ENCODE measurements around the gene SLCO3A1. TPM values are rescaled to one million over a fixed set of nuclear protein-coding genes. Genes with fewer than 3 reads are reported as not detected.

SLCO3A1 gene
- total RNA-seq, 1 experiment from 2014 or later = not detected

- Histone ChIP-seq H3K9me3 (no peaks in the 10 kb centered on the region), H3K27me3 (replicated peaks; ENCODE audit: control insufficient read depth, insufficient read depth, low read length) (no peaks in the 10 kb centered on the region), H3K36me3 (ENCODE audit: control insufficient read depth, insufficient read depth, low read length) (no peaks in the 10 kb centered on the region), H3K4me3 (ENCODE audit: low read depth, low read length) (no peak overlapping the region), H3K4me1 (peaks cover 4% of the 10 kb centered on the region)
- DNase-seq = no peak
- H3K9me3 Mint-ChIP-seq (ENCODE audit: unreplicated experiment) = no peaks in the 10 kb centered on the region
- ChIA-PET CTCF (no interaction called here), POLR2A (no interaction called here)
- H3K27ac Mint-ChIP-seq (ENCODE audit: unreplicated experiment) = no peak overlapping the region
- BruUV-seq (replicated peaks) = no TSS peak
- H3K4me1 Mint-ChIP-seq (ENCODE audit: low read depth, unreplicated experiment) = peaks cover 10% of the 10 kb centered on the region
- H3K27me3 Mint-ChIP-seq (ENCODE audit: insufficient read depth, unreplicated experiment) = peaks cover 6% of the 10 kb centered on the region
- H3K36me3 Mint-ChIP-seq (ENCODE audit: insufficient read depth, unreplicated experiment) = no peaks in the 10 kb centered on the region
- intact Hi-C loops (cut with micrococcal nuclease; ENCODE audit: unreplicated experiment) = loop anchor here (5.0 kb wide), 1 partner anchor 46 kb away; no protein-coding TSS in a partner anchor
- no peak overlapping the region for H3K4me3 Mint-ChIP-seq (ENCODE audit: unreplicated experiment)
- TF ChIP-seq CTCF (IDR thresholded peaks at IDR 0.05; ENCODE audit: insufficient read depth in 1 of 2, low read depth in 1 of 2, low read length in 1 of 2, severe bottlenecking in 1 of 2, unreplicated experiment in 1 of 2) = no peak
Measured at GRCh38 chr15:92115834-92116233, 262.3 kb downstream of the SLCO3A1 start.

- TF ChIP-seq CTCF (IDR thresholded peaks at IDR 0.05; ENCODE audit: insufficient read depth in 1 of 2, low read depth in 1 of 2, low read length in 1 of 2, severe bottlenecking in 1 of 2, unreplicated experiment in 1 of 2) = no peak
- H3K36me3 Mint-ChIP-seq (ENCODE audit: insufficient read depth, unreplicated experiment) = no peaks in the 10 kb centered on the region
- POLR2A ChIA-PET = no interaction called here
- Histone ChIP-seq H3K9me3 (no peaks in the 10 kb centered on the region), H3K4me1 (peaks cover 7% of the 10 kb centered on the region), H3K27me3 (replicated peaks; ENCODE audit: control insufficient read depth, insufficient read depth, low read length) (no peaks in the 10 kb centered on the region), H3K4me3 (ENCODE audit: low read depth, low read length) (no peak overlapping the region), H3K36me3 (ENCODE audit: control insufficient read depth, insufficient read depth, low read length) (no peaks in the 10 kb centered on the region)
- no TSS peak for BruUV-seq (replicated peaks)
- no peak overlapping the region for H3K4me3 Mint-ChIP-seq (ENCODE audit: unreplicated experiment)
- peaks cover 15% of the 10 kb centered on the region for H3K4me1 Mint-ChIP-seq (ENCODE audit: low read depth, unreplicated experiment)
- peaks cover 4% of the 10 kb centered on the region for H3K9me3 Mint-ChIP-seq (ENCODE audit: unreplicated experiment)
- no peak overlapping the region for H3K27ac Mint-ChIP-seq (ENCODE audit: unreplicated experiment)
- peaks cover 6% of the 10 kb centered on the region for H3K27me3 Mint-ChIP-seq (ENCODE audit: insufficient read depth, unreplicated experiment)
- intact Hi-C loops (cut with micrococcal nuclease; ENCODE audit: unreplicated experiment) = loop anchor here (5.0 kb wide), 1 partner anchor 46 kb away; no protein-coding TSS in a partner anchor
- no peak for DNase-seq
- CTCF ChIA-PET = no interaction called here
Measured at GRCh38 chr15:92116330-92116729, 262.8 kb downstream of the SLCO3A1 start.

- no peak for DNase-seq
- Histone ChIP-seq H3K36me3 (ENCODE audit: control insufficient read depth, insufficient read depth, low read length) (no peaks in the 10 kb centered on the region), H3K4me3 (ENCODE audit: low read depth, low read length) (no peak overlapping the region), H3K27me3 (replicated peaks; ENCODE audit: control insufficient read depth, insufficient read depth, low read length) (no peaks in the 10 kb centered on the region), H3K4me1 (peaks cover 10% of the 10 kb centered on the region), H3K9me3 (no peaks in the 10 kb centered on the region)
- H3K9me3 Mint-ChIP-seq (ENCODE audit: unreplicated experiment) = peaks cover 13% of the 10 kb centered on the region
- no peaks in the 10 kb centered on the region for H3K36me3 Mint-ChIP-seq (ENCODE audit: insufficient read depth, unreplicated experiment)
- H3K4me1 Mint-ChIP-seq (ENCODE audit: low read depth, unreplicated experiment) = peaks cover 23% of the 10 kb centered on the region
- H3K27ac Mint-ChIP-seq (ENCODE audit: unreplicated experiment) = no peak overlapping the region
- no peak for TF ChIP-seq CTCF (IDR thresholded peaks at IDR 0.05; ENCODE audit: insufficient read depth in 1 of 2, low read depth in 1 of 2, low read length in 1 of 2, severe bottlenecking in 1 of 2, unreplicated experiment in 1 of 2)
- no TSS peak for BruUV-seq (replicated peaks)
- POLR2A ChIA-PET = no interaction called here
- intact Hi-C loops (cut with micrococcal nuclease; ENCODE audit: unreplicated experiment) = loop anchor here (5.0 kb wide), 1 partner anchor 45 kb away; no protein-coding TSS in a partner anchor
- H3K4me3 Mint-ChIP-seq (ENCODE audit: unreplicated experiment) = no peak overlapping the region
- CTCF ChIA-PET = no interaction called here
- H3K27me3 Mint-ChIP-seq (ENCODE audit: insufficient read depth, unreplicated experiment) = no peaks in the 10 kb centered on the region
Measured at GRCh38 chr15:92117261-92117731, 263.8 kb downstream of the SLCO3A1 start.

Measured in Caco-2 (cell line).